Islet precursor cell (in vitro differentiated cells): ENCODE results near the gene CDC42EP1.
"Not testable (repeated sequence)": the region's sequence is repeated elsewhere in the genome, so short reads cannot be mapped to it uniquely, and the experiment has no call there.

Experiments used
- DNase-seq: peaks from one replicate; pipeline ENCODE4 v3.0.0-alpha.2; 2018

CDC42EP1 gene

GRCh38 chr22:37559901-37560607 lies at the start of gene CDC42EP1:
Gene CDC42EP1 (plus strand): TSS chr22:37560480. CDS start chr22:37566350, 5,870 bp downstream.
- peak; percentile 75 for DNase-seq

GRCh38 chr22:37511395-37512104 lies 48.7 kb upstream of the CDC42EP1 start:
- DNase-seq, result no peak

- DNase-seq, result peak; percentile 55
Measured at GRCh38 chr22:37514526-37515051, 45.7 kb upstream of the CDC42EP1 start.

GRCh38 chr22:37515901-37516300 lies 44.4 kb upstream of the CDC42EP1 start:
- DNase-seq, result no peak

- DNase-seq, result no peak
Measured at GRCh38 chr22:37516456-37516855, 43.8 kb upstream of the CDC42EP1 start.

GRCh38 chr22:37517826-37518450 lies 42.3 kb upstream of the CDC42EP1 start:
- DNase-seq, result no peak

GRCh38 chr22:37518509-37519267 lies 41.6 kb upstream of the CDC42EP1 start:
- DNase-seq, result no peak

GRCh38 chr22:37519268-37520195 lies 40.7 kb upstream of the CDC42EP1 start, which contains the start of gene CARD10:
Gene CARD10 (minus strand): TSS chr22:37519415. CDS start chr22:37519200, 215 bp downstream.
- DNase-seq, result no peak

GRCh38 chr22:37520776-37521191 lies 39.5 kb upstream of the CDC42EP1 start:
- DNase-seq, result no peak

GRCh38 chr22:37521236-37521739 lies 39.0 kb upstream of the CDC42EP1 start:
- no peak for DNase-seq

- no peak for DNase-seq
Measured at GRCh38 chr22:37522482-37522881, 37.8 kb upstream of the CDC42EP1 start.

- peak; percentile 95 for DNase-seq
Measured at GRCh38 chr22:37525073-37525745, 35.1 kb upstream of the CDC42EP1 start.

- DNase-seq, result no peak
Measured at GRCh38 chr22:37525746-37526350, 34.4 kb upstream of the CDC42EP1 start.

- DNase-seq, result no peak
Measured at GRCh38 chr22:37526376-37526775, 33.9 kb upstream of the CDC42EP1 start.

GRCh38 chr22:37527081-37527752 lies 33.1 kb upstream of the CDC42EP1 start:
- not testable (repeated sequence) for DNase-seq

GRCh38 chr22:37527952-37528351 lies 32.3 kb upstream of the CDC42EP1 start:
- DNase-seq, result not testable (repeated sequence)

GRCh38 chr22:37529652-37530345 lies 30.5 kb upstream of the CDC42EP1 start:
- DNase-seq, result no peak

GRCh38 chr22:37533995-37534394 lies 26.3 kb upstream of the CDC42EP1 start:
- DNase-seq, result no peak

- DNase-seq, result no peak
Measured at GRCh38 chr22:37534445-37534844, 25.8 kb upstream of the CDC42EP1 start.
